HG02588 (cell line): ENCODE data around the gene PLD6.

ENCODE experiments used
- ATAC-seq: cut with Tn5 transposase; IDR thresholded peaks from one replicate; pipeline ENCODE4 v1.9.1; 2021; ENCODE audit warnings: mild to moderate bottlenecking, moderate library complexity; ENCODE audit not compliant: unreplicated experiment

The PLD6 gene

GRCh38 chr17:17157041-17157440 is 49.1 kb downstream of the PLD6 start:
- no peak for ATAC-seq

DNA sequence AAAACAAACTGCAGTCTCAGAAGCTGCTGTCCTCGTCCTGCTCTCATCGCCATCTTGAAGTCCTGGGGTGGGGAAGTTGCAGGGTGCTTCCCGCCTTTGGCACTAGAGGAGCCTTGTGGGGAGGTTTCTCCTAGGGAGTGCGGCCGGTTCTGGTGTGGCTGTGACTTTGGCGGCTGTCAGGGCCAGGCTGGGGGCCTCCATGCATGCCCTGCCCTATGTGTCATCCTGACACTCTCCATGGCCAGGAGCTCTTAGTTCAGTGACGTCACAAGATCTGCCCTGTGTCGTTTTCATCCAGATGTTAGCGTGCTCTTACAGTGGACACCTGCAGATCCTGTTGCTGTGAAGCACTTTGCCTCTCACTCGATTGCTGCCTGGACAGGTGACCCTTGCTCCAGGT is 49.6 kb downstream of the PLD6 start:
- ATAC-seq, result no peak

DNA sequence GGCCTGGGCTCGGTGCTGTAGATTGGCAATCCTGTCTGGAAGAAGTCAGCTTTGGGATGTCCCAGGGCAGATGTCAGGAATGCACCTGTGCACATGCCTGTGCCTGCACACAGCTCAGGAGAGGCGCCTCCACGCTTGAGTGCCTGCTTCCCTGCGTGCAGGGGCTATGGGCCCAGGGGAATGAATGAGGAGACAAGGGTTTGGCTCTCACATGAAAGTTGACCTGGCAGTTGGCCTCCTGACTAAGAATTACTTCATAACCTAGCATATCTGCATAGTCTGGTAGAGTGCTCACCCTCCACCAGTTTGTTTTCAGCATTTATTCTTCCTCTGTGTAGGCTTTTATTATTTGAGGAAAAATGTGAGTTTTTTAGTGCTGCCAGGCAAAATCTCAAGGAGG is 50.0 kb downstream of the PLD6 start:
- no peak for ATAC-seq

DNA sequence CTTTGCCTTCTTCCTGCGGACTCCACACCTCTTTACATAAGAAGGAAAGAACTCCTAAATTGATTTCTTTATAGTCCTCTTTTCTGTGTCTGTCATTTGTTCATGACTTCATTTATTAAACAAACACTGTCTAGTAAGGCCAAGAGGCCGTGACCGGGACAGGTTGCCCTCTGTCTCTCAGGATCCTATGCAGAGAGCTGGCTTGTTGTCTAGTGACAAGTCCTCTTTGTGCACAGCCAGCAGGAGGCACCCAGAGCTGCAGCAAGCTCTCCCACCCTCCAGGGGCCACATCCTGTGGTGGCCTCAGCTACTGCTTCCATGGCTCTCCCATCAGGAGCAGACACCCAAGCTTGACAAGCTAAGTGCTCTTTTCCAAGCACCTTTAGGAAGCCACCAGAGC is 50.6 kb downstream of the PLD6 start:
- no peak for ATAC-seq

DNA sequence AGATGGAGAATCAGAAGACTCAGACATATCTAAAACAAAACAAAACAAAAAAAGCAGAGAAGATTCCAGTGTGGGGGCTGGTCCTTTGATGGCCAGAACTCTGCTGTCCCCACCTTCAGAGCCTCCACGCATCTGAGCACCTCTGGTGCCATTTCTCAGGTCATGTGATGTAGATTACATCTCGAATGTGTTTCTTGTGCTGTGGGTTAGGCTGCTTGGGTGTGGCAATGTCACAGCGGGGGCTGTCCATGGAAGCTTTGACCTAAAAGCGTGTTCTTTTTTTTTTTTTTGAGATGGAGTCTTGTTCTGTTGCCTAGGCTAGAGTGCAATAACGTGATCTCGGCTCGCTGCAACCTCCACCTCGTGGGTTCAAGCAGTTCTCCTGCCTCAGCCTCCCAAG is 51.2 kb downstream of the PLD6 start:
- ATAC-seq, result no peak

- no peak for ATAC-seq
Observed at GRCh38 chr17:17154556-17154955, 51.6 kb downstream of the PLD6 start.

- ATAC-seq, result no peak
Observed at GRCh38 chr17:17153709-17154108, 52.4 kb downstream of the PLD6 start.

GRCh38 chr17:17153071-17153470 is 53.1 kb downstream of the PLD6 start:
- ATAC-seq, result no peak

DNA sequence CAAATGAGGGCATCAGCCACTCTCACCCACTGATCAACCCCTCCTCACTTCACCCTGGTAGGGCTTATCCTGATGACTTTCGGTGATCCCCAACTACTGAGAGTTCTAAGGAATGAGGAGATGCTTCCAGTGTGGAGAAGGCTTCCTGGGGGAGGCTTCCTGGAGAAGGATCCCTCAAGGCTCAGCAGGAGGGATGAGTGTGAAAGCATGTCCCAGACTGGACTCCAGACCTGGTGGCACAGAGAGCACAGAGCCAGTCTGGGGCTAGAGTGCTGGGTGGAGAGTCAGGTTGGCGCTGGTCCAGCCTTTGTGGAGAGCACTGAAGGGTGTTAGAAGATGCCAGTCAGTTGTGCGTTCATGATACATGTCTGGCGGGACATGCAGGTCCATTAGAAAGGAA is 53.7 kb downstream of the PLD6 start:
- no peak for ATAC-seq

DNA sequence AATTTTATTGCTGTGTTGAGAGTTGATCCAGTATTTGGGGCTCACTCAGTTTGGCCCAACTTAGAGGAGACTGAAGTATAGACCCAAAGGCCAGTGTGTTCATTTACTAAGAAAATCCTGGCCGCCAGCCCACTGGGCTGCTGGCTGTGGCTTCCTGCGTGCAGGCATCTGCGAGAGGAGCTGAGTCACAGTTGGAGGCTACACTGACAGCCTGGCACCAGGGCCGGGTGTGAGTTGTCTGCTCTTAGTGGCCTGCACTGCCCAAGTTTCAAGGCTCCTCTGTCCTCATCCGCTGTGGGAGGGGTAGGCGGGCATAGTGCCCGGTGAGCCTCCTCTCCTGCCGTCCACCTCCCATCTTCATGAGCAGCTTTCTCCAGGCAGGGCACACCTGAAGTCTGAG is 54.2 kb downstream of the PLD6 start:
- ATAC-seq, result no peak

- no peak for ATAC-seq
Observed at GRCh38 chr17:17151541-17151940, 54.6 kb downstream of the PLD6 start.

DNA sequence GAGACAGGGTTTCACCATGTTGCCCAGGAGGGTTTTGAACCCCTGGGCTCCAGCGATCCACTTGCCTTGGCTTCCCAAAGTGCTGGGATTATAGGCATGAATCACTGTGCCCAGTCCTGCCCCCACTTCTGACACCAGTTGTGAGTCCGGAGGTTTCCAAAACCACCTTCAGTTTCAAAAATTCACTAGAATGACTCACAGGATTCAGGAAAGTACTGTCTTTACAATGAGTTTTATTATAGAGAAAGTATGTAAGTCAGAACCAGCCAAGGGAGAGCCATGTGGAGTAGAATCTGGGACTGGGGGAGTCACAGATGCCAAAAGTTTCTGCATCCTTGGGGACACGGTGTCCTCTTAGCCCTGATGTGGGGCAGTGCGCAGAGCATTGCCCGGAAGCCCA is 55.1 kb downstream of the PLD6 start:
- ATAC-seq, result no peak
